Measurements from ENCODE around the gene ZDHHC1. TPM values are rescaled to one million over a fixed set of nuclear protein-coding genes. Genes with fewer than 3 reads are reported as not detected.

The ZDHHC1 gene
- total and polyA plus RNA-seq, 2 of the 13 experiments (the other 11 are each of a cell fraction or from before 2014, with no cell fraction given), result 0.51 to 1.1 TPM

DNA sequence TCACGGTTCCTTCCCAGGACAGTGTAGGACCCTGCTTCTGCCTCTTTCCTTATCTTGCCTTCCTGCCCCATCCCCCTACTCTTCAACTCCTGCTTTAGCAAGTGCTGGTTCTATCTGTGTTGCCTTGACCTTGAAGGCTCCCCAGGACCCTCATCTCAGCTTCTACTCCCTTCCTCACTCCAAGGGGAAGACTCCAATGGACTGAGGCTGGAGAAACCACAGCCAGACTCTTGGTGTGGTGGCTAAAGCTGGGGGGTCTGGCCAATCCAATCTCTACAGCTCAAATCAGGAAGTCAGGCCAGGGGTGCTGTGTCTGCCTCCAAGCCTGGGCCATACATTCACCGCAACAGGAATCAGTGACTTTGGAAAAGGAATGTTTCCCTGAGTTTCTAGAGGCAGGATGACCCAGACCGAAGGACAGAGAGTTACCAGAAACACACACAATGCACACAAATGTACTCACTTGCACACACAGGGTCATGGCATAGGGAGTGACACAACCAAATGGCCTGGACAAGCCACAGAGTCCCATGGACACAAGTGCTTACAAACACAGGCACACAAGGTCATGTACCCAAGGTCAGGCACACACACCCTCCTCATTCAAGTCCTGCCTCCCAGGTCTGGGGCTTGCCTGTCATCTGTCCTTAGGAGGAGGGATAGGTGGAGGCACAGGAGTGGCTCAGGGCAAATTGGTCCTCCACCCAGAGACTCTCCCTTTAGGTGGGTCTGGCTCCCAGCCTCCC lies 12.9 kb upstream of the ZDHHC1 start (continued):
- TF ChIP-seq, protein P1, sequence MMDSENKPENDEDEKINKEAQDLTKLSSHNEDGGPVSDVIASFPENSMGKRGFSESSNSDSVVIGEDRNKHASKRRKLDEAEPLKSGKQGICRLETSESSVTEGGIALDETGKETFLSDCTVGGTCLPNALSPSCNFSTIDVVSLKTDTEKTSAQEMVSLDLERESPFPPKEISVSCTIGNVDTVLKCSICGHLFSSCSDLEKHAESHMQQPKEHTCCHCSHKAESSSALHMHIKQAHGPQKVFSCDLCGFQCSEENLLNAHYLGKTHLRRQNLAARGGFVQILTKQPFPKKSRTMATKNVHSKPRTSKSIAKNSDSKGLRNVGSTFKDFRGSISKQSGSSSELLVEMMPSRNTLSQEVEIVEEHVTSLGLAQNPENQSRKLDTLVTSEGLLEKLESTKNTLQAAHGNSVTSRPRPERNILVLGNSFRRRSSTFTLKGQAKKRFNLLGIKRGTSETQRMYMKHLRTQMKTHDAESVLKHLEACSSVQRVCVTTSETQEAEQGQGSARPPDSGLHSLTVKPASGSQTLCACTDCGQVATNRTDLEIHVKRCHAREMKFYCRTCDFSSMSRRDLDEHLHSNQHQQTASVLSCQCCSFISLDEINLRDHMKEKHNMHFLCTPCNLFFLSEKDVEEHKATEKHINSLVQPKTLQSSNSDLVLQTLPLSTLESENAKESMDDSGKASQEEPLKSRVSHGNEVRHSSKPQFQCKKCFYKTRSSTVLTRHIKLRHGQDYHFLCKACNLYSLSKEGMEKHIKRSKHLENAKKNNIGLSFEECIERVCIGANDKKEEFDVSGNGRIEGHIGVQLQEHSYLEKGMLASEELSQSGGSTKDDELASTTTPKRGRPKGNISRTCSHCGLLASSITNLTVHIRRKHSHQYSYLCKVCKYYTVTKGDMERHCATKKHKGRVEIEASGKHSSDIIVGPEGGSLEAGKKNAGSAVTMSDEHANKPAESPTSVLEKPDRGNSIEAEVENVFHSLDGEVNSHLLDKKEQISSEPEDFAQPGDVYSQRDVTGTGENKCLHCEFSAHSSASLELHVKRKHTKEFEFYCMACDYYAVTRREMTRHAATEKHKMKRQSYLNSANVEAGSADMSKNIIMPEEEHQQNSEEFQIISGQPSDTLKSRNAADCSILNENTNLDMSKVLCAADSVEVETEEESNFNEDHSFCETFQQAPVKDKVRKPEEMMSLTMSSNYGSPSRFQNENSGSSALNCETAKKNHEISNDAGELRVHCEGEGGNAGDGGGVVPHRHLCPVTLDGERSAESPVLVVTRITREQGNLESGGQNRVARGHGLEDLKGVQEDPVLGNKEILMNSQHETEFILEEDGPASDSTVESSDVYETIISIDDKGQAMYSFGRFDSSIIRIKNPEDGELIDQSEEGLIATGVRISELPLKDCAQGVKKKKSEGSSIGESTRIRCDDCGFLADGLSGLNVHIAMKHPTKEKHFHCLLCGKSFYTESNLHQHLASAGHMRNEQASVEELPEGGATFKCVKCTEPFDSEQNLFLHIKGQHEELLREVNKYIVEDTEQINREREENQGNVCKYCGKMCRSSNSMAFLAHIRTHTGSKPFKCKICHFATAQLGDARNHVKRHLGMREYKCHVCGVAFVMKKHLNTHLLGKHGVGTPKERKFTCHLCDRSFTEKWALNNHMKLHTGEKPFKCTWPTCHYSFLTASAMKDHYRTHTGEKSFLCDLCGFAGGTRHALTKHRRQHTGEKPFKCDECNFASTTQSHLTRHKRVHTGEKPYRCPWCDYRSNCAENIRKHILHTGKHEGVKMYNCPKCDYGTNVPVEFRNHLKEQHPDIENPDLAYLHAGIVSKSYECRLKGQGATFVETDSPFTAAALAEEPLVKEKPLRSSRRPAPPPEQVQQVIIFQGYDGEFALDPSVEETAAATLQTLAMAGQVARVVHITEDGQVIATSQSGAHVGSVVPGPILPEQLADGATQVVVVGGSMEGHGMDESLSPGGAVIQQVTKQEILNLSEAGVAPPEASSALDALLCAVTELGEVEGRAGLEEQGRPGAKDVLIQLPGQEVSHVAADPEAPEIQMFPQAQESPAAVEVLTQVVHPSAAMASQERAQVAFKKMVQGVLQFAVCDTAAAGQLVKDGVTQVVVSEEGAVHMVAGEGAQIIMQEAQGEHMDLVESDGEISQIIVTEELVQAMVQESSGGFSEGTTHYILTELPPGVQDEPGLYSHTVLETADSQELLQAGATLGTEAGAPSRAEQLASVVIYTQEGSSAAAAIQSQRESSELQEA (CRISPR knock-in tag; IDR thresholded peaks at IDR 0.05; ENCODE audit: not compliant biosample characterization), result no peak
- TF ChIP-seq WIZ (CRISPR knock-in tag; IDR thresholded peaks at IDR 0.05) (no peak), IKZF5 (CRISPR knock-in tag; IDR thresholded peaks at IDR 0.05) (no peak; the same call in 1 of the 2 replicates), ZFP37 (CRISPR knock-in tag; IDR thresholded peaks at IDR 0.05; ENCODE audit: borderline replicate concordance) (no peak), ZNF570 (CRISPR knock-in tag; IDR thresholded peaks at IDR 0.05; ENCODE audit: borderline replicate concordance) (no peak), ZNF543 (CRISPR knock-in tag; IDR thresholded peaks at IDR 0.05) (no peak), ZNF292 (CRISPR knock-in tag; IDR thresholded peaks at IDR 0.05; ENCODE audit: borderline replicate concordance, low read depth) (0 out of 2 replicates have a peak, but pooled peaks have one; percentile 21), ZNF547 (CRISPR knock-in tag; IDR thresholded peaks at IDR 0.05) (peak; percentile 47; the same call in 1 of the 2 replicates), ARID2 (CRISPR knock-in tag; IDR thresholded peaks at IDR 0.05; ENCODE audit: borderline replicate concordance) (no peak), HNF4G (IDR thresholded peaks at IDR 0.05; ENCODE audit: borderline replicate concordance, low read depth, low read length) (no peak), HNF4G (CRISPR knock-in tag; IDR thresholded peaks at IDR 0.05; ENCODE audit: borderline replicate concordance, low read depth) (no peak), U2AF2 (IDR thresholded peaks at IDR 0.05; ENCODE audit: low read depth, low read length) (no peak), FOSL2 (CRISPR knock-in tag; IDR thresholded peaks at IDR 0.05) (peak; percentile 42), POLR2AphosphoS2 (IDR thresholded peaks at IDR 0.05; ENCODE audit: low read depth, low read length) (no peak), SYNCRIP (IDR thresholded peaks at IDR 0.05; ENCODE audit: insufficient read depth, low read depth, low read length) (no peak)
- TF ChIP-seq, protein P2, sequence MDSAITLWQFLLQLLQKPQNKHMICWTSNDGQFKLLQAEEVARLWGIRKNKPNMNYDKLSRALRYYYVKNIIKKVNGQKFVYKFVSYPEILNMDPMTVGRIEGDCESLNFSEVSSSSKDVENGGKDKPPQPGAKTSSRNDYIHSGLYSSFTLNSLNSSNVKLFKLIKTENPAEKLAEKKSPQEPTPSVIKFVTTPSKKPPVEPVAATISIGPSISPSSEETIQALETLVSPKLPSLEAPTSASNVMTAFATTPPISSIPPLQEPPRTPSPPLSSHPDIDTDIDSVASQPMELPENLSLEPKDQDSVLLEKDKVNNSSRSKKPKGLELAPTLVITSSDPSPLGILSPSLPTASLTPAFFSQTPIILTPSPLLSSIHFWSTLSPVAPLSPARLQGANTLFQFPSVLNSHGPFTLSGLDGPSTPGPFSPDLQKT (CRISPR knock-in tag; IDR thresholded peaks at IDR 0.05; ENCODE audit: borderline replicate concordance), result no peak
- TF ChIP-seq, protein P3, sequence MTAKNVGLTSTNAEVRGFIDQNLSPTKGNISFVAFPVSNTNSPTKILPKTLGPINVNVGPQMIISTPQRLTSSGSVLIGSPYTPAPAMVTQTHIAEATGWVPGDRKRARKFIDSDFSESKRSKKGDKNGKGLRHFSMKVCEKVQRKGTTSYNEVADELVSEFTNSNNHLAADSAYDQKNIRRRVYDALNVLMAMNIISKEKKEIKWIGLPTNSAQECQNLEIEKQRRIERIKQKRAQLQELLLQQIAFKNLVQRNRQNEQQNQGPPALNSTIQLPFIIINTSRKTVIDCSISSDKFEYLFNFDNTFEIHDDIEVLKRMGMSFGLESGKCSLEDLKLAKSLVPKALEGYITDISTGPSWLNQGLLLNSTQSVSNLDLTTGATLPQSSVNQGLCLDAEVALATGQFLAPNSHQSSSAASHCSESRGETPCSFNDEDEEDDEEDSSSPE (CRISPR knock-in tag; IDR thresholded peaks at IDR 0.05), result no peak

Measured in HepG2 (cell line).